ENCODE data around the gene TSKU. TPM values are rescaled to one million over a fixed set of nuclear protein-coding genes. Genes with fewer than 3 reads are reported as not detected.

TSKU gene
- total and polyA plus RNA-seq, 2 experiments from 2014 or later: 30.6 to 30.8 TPM

- H3K27me3 ChIP-seq (replicated peaks; ENCODE audit: insufficient read depth): no peaks in the 10 kb centered on the region
- WGBS, 2 experiments (ENCODE audit: low coverage in 1 of 2, low lambda C conversion rate in 2 of 2, missing lambda C conversion rate in 2 of 2): 96 to 100% methylated on average over 10 of the region's 10 CpGs
- no peak overlapping the region for H2AFZ ChIP-seq
- in situ Hi-C loops (cut with MboI): no loop called here
- H3K36me3 ChIP-seq (ENCODE audit: low read depth): no peaks in the 10 kb centered on the region
- H3K27ac ChIP-seq: no peak overlapping the region
- no peaks in the 10 kb centered on the region for H3K9me3 ChIP-seq (ENCODE audit: low read depth)
- H3K4me2 ChIP-seq (ENCODE audit: unreplicated experiment): no peak overlapping the region
- no peak overlapping the region for H3K9ac ChIP-seq
- H3F3A ChIP-seq (ENCODE audit: insufficient read depth): no peaks in the 10 kb centered on the region
- H3K4me1 ChIP-seq (ENCODE audit: insufficient read depth): peaks cover 11% of the 10 kb centered on the region
- H4K20me1 ChIP-seq (ENCODE audit: insufficient read depth): no peaks in the 10 kb centered on the region
- H3K79me2 ChIP-seq (ENCODE audit: insufficient read depth): no peaks in the 10 kb centered on the region
- TF ChIP-seq EZH2phosphoT487 (IDR thresholded peaks at IDR 0.05; ENCODE audit: insufficient read depth, low read depth) (no peak), EZH2 (IDR thresholded peaks at IDR 0.05; ENCODE audit: insufficient read depth, poor library complexity, severe bottlenecking) (no peak)
- H3K9me2 ChIP-seq (ENCODE audit: insufficient read depth): no peaks in the 10 kb centered on the region
- H3K4me3 ChIP-seq: no peak overlapping the region
- no peak for DNase-seq
Observed at GRCh38 chr11:76753950-76754349, 29.2 kb upstream of the TSKU start.

GRCh38 chr11:76756341-76756741 lies 26.8 kb upstream of the TSKU start:
- no peaks in the 10 kb centered on the region for H3K9me3 ChIP-seq (ENCODE audit: low read depth)
- no peaks in the 10 kb centered on the region for H4K20me1 ChIP-seq (ENCODE audit: insufficient read depth)
- no peaks in the 10 kb centered on the region for H3K27me3 ChIP-seq (replicated peaks; ENCODE audit: insufficient read depth)
- TF ChIP-seq EZH2 (IDR thresholded peaks at IDR 0.05; ENCODE audit: insufficient read depth, poor library complexity, severe bottlenecking) (no peak), EZH2phosphoT487 (IDR thresholded peaks at IDR 0.05; ENCODE audit: insufficient read depth, low read depth) (no peak)
- WGBS, 2 experiments (ENCODE audit: low coverage in 1 of 2, low lambda C conversion rate in 2 of 2, missing lambda C conversion rate in 2 of 2): 56 to 61% methylated on average over 6 of the region's 6 CpGs
- H3K4me2 ChIP-seq (ENCODE audit: unreplicated experiment): no peak overlapping the region
- H3K36me3 ChIP-seq (ENCODE audit: low read depth): no peaks in the 10 kb centered on the region
- H3K27ac ChIP-seq: no peak overlapping the region
- peaks cover 11% of the 10 kb centered on the region for H3K4me1 ChIP-seq (ENCODE audit: insufficient read depth)
- no peak overlapping the region for H3K4me3 ChIP-seq
- in situ Hi-C loops (cut with MboI): no loop called here
- no peak overlapping the region for H2AFZ ChIP-seq
- no peak overlapping the region for H3K9ac ChIP-seq
- H3K79me2 ChIP-seq (ENCODE audit: insufficient read depth): no peaks in the 10 kb centered on the region
- no peaks in the 10 kb centered on the region for H3K9me2 ChIP-seq (ENCODE audit: insufficient read depth)
- H3F3A ChIP-seq (ENCODE audit: insufficient read depth): no peaks in the 10 kb centered on the region
- DNase-seq: no peak

GRCh38 chr11:76758311-76758710 lies 24.8 kb upstream of the TSKU start:
- H3K79me2 ChIP-seq (ENCODE audit: insufficient read depth): no peaks in the 10 kb centered on the region
- no peaks in the 10 kb centered on the region for H4K20me1 ChIP-seq (ENCODE audit: insufficient read depth)
- H3K9ac ChIP-seq: no peak overlapping the region
- peaks cover 5% of the 10 kb centered on the region for H3K4me1 ChIP-seq (ENCODE audit: insufficient read depth)
- no peak overlapping the region for H3K27ac ChIP-seq
- H3K36me3 ChIP-seq (ENCODE audit: low read depth): no peaks in the 10 kb centered on the region
- H3K9me2 ChIP-seq (ENCODE audit: insufficient read depth): no peaks in the 10 kb centered on the region
- H3F3A ChIP-seq (ENCODE audit: insufficient read depth): no peaks in the 10 kb centered on the region; the same call in 1 of the 2 replicates
- WGBS, 2 experiments (ENCODE audit: low coverage in 1 of 2, low lambda C conversion rate in 2 of 2, missing lambda C conversion rate in 2 of 2): 90% methylated on average over 9 of the region's 9 CpGs
- H2AFZ ChIP-seq: no peak overlapping the region
- H3K27me3 ChIP-seq (replicated peaks; ENCODE audit: insufficient read depth): no peaks in the 10 kb centered on the region
- DNase-seq: no peak
- in situ Hi-C loops (cut with MboI): no loop called here
- TF ChIP-seq EZH2 (IDR thresholded peaks at IDR 0.05; ENCODE audit: insufficient read depth, poor library complexity, severe bottlenecking) (no peak), EZH2phosphoT487 (IDR thresholded peaks at IDR 0.05; ENCODE audit: insufficient read depth, low read depth) (no peak)
- no peak overlapping the region for H3K4me2 ChIP-seq (ENCODE audit: unreplicated experiment)
- H3K9me3 ChIP-seq (ENCODE audit: low read depth): no peaks in the 10 kb centered on the region
- no peak overlapping the region for H3K4me3 ChIP-seq

- H3K36me3 ChIP-seq (ENCODE audit: low read depth): no peaks in the 10 kb centered on the region
- TF ChIP-seq EZH2 (IDR thresholded peaks at IDR 0.05; ENCODE audit: insufficient read depth, poor library complexity, severe bottlenecking) (no peak), EZH2phosphoT487 (IDR thresholded peaks at IDR 0.05; ENCODE audit: insufficient read depth, low read depth) (no peak)
- H3K4me2 ChIP-seq (ENCODE audit: unreplicated experiment): no peak overlapping the region
- H3K4me1 ChIP-seq (ENCODE audit: insufficient read depth): peaks cover 11% of the 10 kb centered on the region
- H3F3A ChIP-seq (ENCODE audit: insufficient read depth): no peaks in the 10 kb centered on the region; the same call in 1 of the 2 replicates
- H3K79me2 ChIP-seq (ENCODE audit: insufficient read depth): no peaks in the 10 kb centered on the region
- no peaks in the 10 kb centered on the region for H3K9me2 ChIP-seq (ENCODE audit: insufficient read depth)
- no peaks in the 10 kb centered on the region for H3K9me3 ChIP-seq (ENCODE audit: low read depth)
- no peaks in the 10 kb centered on the region for H4K20me1 ChIP-seq (ENCODE audit: insufficient read depth)
- no peak overlapping the region for H3K9ac ChIP-seq
- no peaks in the 10 kb centered on the region for H3K27me3 ChIP-seq (replicated peaks; ENCODE audit: insufficient read depth)
- no peak for DNase-seq
- in situ Hi-C loops (cut with MboI): no loop called here
- no peak overlapping the region for H3K27ac ChIP-seq
- H3K4me3 ChIP-seq: no peak overlapping the region
- H2AFZ ChIP-seq: no peak overlapping the region
Observed at GRCh38 chr11:76759092-76759491, 24.1 kb upstream of the TSKU start.

GRCh38 chr11:76759517-76759916 lies 23.6 kb upstream of the TSKU start:
- H3F3A ChIP-seq (ENCODE audit: insufficient read depth): no peaks in the 10 kb centered on the region; the same call in 1 of the 2 replicates
- WGBS, 2 experiments (ENCODE audit: low coverage in 1 of 2, low lambda C conversion rate in 2 of 2, missing lambda C conversion rate in 2 of 2): 72 to 75% methylated on average over 2 of the region's 2 CpGs
- no peaks in the 10 kb centered on the region for H4K20me1 ChIP-seq (ENCODE audit: insufficient read depth)
- no peaks in the 10 kb centered on the region for H3K79me2 ChIP-seq (ENCODE audit: insufficient read depth)
- DNase-seq: no peak
- TF ChIP-seq EZH2phosphoT487 (IDR thresholded peaks at IDR 0.05; ENCODE audit: insufficient read depth, low read depth) (no peak), EZH2 (IDR thresholded peaks at IDR 0.05; ENCODE audit: insufficient read depth, poor library complexity, severe bottlenecking) (no peak)
- H3K27me3 ChIP-seq (replicated peaks; ENCODE audit: insufficient read depth): no peaks in the 10 kb centered on the region
- H3K4me2 ChIP-seq (ENCODE audit: unreplicated experiment): no peak overlapping the region
- peaks cover 12% of the 10 kb centered on the region for H3K4me1 ChIP-seq (ENCODE audit: insufficient read depth)
- in situ Hi-C loops (cut with MboI): no loop called here
- H2AFZ ChIP-seq: no peak overlapping the region
- no peaks in the 10 kb centered on the region for H3K36me3 ChIP-seq (ENCODE audit: low read depth)
- H3K9me3 ChIP-seq (ENCODE audit: low read depth): no peaks in the 10 kb centered on the region
- no peak overlapping the region for H3K27ac ChIP-seq
- H3K9me2 ChIP-seq (ENCODE audit: insufficient read depth): no peaks in the 10 kb centered on the region
- H3K9ac ChIP-seq: no peak overlapping the region
- H3K4me3 ChIP-seq: no peak overlapping the region
